Thyroid gland (tissue), 4 donors: Measurements from ENCODE around the gene ATP7B. TPM values are rescaled to one million over a fixed set of nuclear protein-coding genes. Genes with fewer than 3 reads are reported as not detected.
A peak's percentile ranks its signal among the peaks of the same experiment; 100 is the strongest.

Experiments
- DNase-seq, 2 donors: peaks; one replicate each; pipeline ENCODE4 v3.0.0-alpha.2; 2019
- H3K27ac ChIP-seq, 3 donors: fragments of 200-600 bp; sonication (generic); 1 replicate in 2 of 3; 2 replicates in 1 of 3; pipeline ENCODE4 v1.5.1; 2016 to 2019; ENCODE audit warnings: mild to moderate bottlenecking in 1 of 3, moderate library complexity in 1 of 3
- H3K27me3 ChIP-seq: fragments of 200-600 bp; sonication (generic); one replicate; pipeline ENCODE4 v1.5.1; 2019
- H3K36me3 ChIP-seq, 2 donors: fragments of 200-600 bp; sonication (generic); one replicate each; pipeline ENCODE4 v1.5.1; 2016 to 2019
- H3K4me1 ChIP-seq, 2 donors: fragments of 200-600 bp; sonication (generic); one replicate each; pipeline ENCODE4 v1.5.1; 2017 to 2019
- H3K4me3 ChIP-seq, 3 donors: fragments of 200-600 bp; sonication (generic); replicated peaks in 1 of 3; 1 replicate in 2 of 3; 2 replicates in 1 of 3; pipeline ENCODE4 v1.5.1; 2016; ENCODE audit warnings: mild to moderate bottlenecking in 1 of 3
- H3K9me3 ChIP-seq: fragments of 200-600 bp; sonication (generic); one replicate; pipeline ENCODE4 v1.5.1; 2017
- CTCF ChIP-seq, 6 experiments: fragments of 200-600 bp in 3 of 6; fragments of 450-650 bp in 3 of 6; sonication (generic) in 3 of 6; IDR thresholded peaks; one replicate each; pipeline ENCODE4 v1.5.1; 2016 to 2019; ENCODE audit warnings: antibody characterized with exemption in 6 of 6, mild to moderate bottlenecking in 2 of 6, inconsistent platforms in 1 of 6, moderate library complexity in 1 of 6
- POLR2A ChIP-seq, 2 donors: fragments of 450-650 bp; IDR thresholded peaks; one replicate each; pipeline ENCODE4 v1.6.1; 2017; ENCODE audit warnings: antibody characterized with exemption in 2 of 2, mild to moderate bottlenecking in 2 of 2, moderate library complexity in 1 of 2
- WGBS, 2 donors: methylation state at CpG; one replicate each; pipeline ENCODE4 v1.1.5; 2017; 5-methylcytosine and 5-hydroxymethylcytosine counted together
- intact Hi-C: fragments of 100-400 bp; cut with DNase I; formaldehyde crosslinking; loops from one replicate; pipeline ENCODE4 v1.15.1; 2023
- total RNA-seq, 4 donors: library from RNA; depleted of rRNA; stranded (reverse); fragments of >200 nt; gene quantifications; one replicate each; pipeline ENCODE4 v1.2.3, GENCODE V29; 2016

The ATP7B gene
- total RNA-seq, 4 donors from 2014 or later = 3.8 to 10.1 (median 5.6) TPM

- Histone ChIP-seq H3K27me3 (no peaks in the 10 kb centered on the region), H3K4me3 (no peak overlapping the region), H3K4me1 (peaks cover 6 to 12% of the 10 kb centered on the region in 2 donors), H3K36me3 (no peaks in the 10 kb centered on the region), H3K9me3 (no peaks in the 10 kb centered on the region), H3K27ac (no peak overlapping the region)
- WGBS, 2 donors = 88 to 97% methylated on average over 4 of the region's 4 CpGs
- intact Hi-C loops = loop anchor here (5.0 to 10.0 kb wide), 2 partner anchors 124 to 159 kb away; partner anchors contain the start of genes NEK5 and TMEM272
- DNase-seq = no peak
- TF ChIP-seq CTCF (IDR thresholded peaks at IDR 0.05) = no peak
- no peak for TF ChIP-seq POLR2A (IDR thresholded peaks at IDR 0.05)
These were observed 7.7 kb downstream of the ATP7B start for GRCh38 chr13:52003541-52003940.

- Histone ChIP-seq H3K36me3 (no peaks in the 10 kb centered on the region), H3K4me3 (no peak overlapping the region), H3K27me3 (no peaks in the 10 kb centered on the region), H3K4me1 (peaks cover 7 to 13% of the 10 kb centered on the region in 2 donors), H3K9me3 (no peaks in the 10 kb centered on the region), H3K27ac (no peak overlapping the region)
- 64 to 66% methylated on average over 4 of the region's 4 CpGs for WGBS, 2 donors
- DNase-seq = no peak
- TF ChIP-seq CTCF (IDR thresholded peaks at IDR 0.05) (no peak), POLR2A (IDR thresholded peaks at IDR 0.05) (no peak)
- intact Hi-C loops = loop anchor here (5.0 to 10.0 kb wide), 2 partner anchors 125 to 158 kb away; partner anchors contain the start of genes NEK5 and TMEM272
These were observed 8.9 kb downstream of the ATP7B start for GRCh38 chr13:52002361-52002760.

DNA sequence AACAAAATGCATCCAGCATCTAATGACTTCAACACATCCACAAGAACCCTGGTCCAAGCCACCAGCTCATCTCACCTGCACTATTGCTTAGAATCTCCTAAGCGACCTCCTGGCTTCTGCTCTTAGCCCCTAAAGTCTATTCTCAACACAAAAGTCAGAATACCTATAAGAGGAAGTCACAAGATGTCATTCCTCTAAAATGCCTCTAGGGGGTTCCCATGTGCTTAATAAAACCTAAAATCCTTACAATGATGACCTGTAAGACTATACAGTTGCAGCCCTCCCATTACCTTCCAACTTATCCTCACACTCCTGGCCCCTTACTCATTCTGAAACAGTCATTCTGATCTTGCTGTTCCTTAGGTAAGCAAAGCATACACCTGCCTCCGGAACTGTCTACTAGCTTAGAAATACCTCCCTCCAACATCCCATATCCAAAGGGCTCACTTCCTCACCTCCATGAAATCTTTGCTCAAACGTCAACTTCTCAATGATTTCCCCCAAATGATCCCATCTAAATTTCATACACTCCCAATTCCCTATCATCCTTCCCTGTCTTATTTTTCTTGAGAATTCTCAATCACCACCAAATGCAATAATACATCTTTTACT is 10.0 kb downstream of the ATP7B start:
- no peak for DNase-seq
- H3K27me3 ChIP-seq = no peaks in the 10 kb centered on the region
- no peak overlapping the region for H3K4me3 ChIP-seq
- H3K9me3 ChIP-seq = no peaks in the 10 kb centered on the region
- H3K4me1 ChIP-seq = peaks cover 9 to 15% of the 10 kb centered on the region in 2 donors
- TF ChIP-seq POLR2A (IDR thresholded peaks at IDR 0.05) (no peak), CTCF (IDR thresholded peaks at IDR 0.05) (peak; percentile 26 to 74 (median 54))
- 53 to 61% methylated on average over 3 of the region's 3 CpGs for WGBS, 2 donors
- H3K36me3 ChIP-seq = no peaks in the 10 kb centered on the region
- H3K27ac ChIP-seq = no peak overlapping the region
- intact Hi-C loops = loop anchor here (5.0 to 10.0 kb wide), 2 partner anchors 126 to 156 kb away; partner anchors contain the start of genes NEK5 and TMEM272

DNA sequence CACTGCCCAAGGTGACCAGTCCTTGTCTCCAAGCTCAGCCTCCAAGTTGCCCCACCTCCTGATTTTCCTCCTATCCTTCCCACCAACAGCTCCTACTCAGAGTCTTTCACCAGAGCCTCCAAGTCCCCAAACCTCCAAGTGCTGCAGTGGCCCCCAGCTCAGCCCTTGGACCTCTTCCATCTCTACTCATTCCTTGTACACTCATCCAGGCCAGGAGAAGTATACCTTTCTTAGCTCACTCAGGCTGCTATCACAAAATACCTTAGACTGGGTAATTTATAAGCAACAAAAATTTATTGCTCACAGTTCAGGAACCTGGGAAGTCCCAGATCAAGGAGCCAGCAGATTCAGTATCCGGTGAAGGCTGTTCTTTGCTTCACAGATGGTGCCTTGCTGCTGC is 11.3 kb downstream of the ATP7B start:
- 33 to 58% methylated on average over 1 of the region's 1 CpG for WGBS, 2 donors
- Histone ChIP-seq H3K27ac (peak overlapping the region; percentile 53 to 68 (median 62)), H3K4me1 (peaks cover 21 to 27% of the 10 kb centered on the region in 2 donors), H3K4me3 (no peak overlapping the region), H3K9me3 (no peaks in the 10 kb centered on the region), H3K27me3 (no peaks in the 10 kb centered on the region), H3K36me3 (no peaks in the 10 kb centered on the region)
- TF ChIP-seq POLR2A (IDR thresholded peaks at IDR 0.05) (no peak), CTCF (IDR thresholded peaks at IDR 0.05) (no peak)
- intact Hi-C loops = loop anchor here (5.0 to 10.0 kb wide), 2 partner anchors 127 to 155 kb away; partner anchors contain the start of genes NEK5 and TMEM272
- no peak for DNase-seq

- Histone ChIP-seq H3K27ac (peak overlapping the region; percentile 53 to 68 (median 62)), H3K4me1 (peaks cover 21 to 27% of the 10 kb centered on the region in 2 donors), H3K27me3 (no peaks in the 10 kb centered on the region), H3K36me3 (no peaks in the 10 kb centered on the region), H3K9me3 (no peaks in the 10 kb centered on the region), H3K4me3 (no peak overlapping the region)
- WGBS, 2 donors = 30 to 33% methylated on average over 13 of the region's 13 CpGs
- peak in 1 of 2 donors; percentile 19 for TF ChIP-seq POLR2A (IDR thresholded peaks at IDR 0.05)
- TF ChIP-seq CTCF (IDR thresholded peaks at IDR 0.05) = no peak
- intact Hi-C loops = no loop called here
- peak; percentile 89 to 93 for DNase-seq
These were observed 11.7 kb downstream of the ATP7B start for GRCh38 chr13:51999510-51999911.
